ENCODE measurements around the gene CINP.
A peak's percentile ranks its signal among the peaks of the same experiment; 100 is the strongest.

CINP gene

GRCh38 chr14:102320033-102320660 lies 42.5 kb downstream of the CINP start:
- DNase-seq (ENCODE audit: low spot score): no peak

- peak; percentile 95 for DNase-seq (ENCODE audit: low spot score)
Observed at GRCh38 chr14:102319351-102320032, 43.2 kb downstream of the CINP start, which contains the start of gene ZNF839. Gene ZNF839 (plus strand): TSS chr14:102319746. CDS start chr14:102319766, 20 bp downstream.

GRCh38 chr14:102318781-102319276 lies 43.9 kb downstream of the CINP start:
- DNase-seq (ENCODE audit: low spot score): no peak

- no peak for DNase-seq (ENCODE audit: low spot score)
Observed at GRCh38 chr14:102317564-102318248, 45.0 kb downstream of the CINP start.

GRCh38 chr14:102316743-102317563 lies 45.7 kb downstream of the CINP start:
- DNase-seq (ENCODE audit: low spot score): peak; percentile 100

- peak; percentile 84 for DNase-seq (ENCODE audit: low spot score)
Observed at GRCh38 chr14:102316338-102316742, 46.4 kb downstream of the CINP start.

- no peak for DNase-seq (ENCODE audit: low spot score)
Observed at GRCh38 chr14:102315121-102315520, 47.6 kb downstream of the CINP start.

- peak; percentile 92 for DNase-seq (ENCODE audit: low spot score)
Observed at GRCh38 chr14:102314242-102315011, 48.3 kb downstream of the CINP start.

- DNase-seq (ENCODE audit: low spot score): peak; percentile 99
Observed at GRCh38 chr14:102304611-102305506, 57.8 kb downstream of the CINP start, which contains the start of gene MOK. Gene MOK (minus strand): TSS chr14:102305164. CDS start chr14:102304968, 196 bp downstream.

- DNase-seq (ENCODE audit: low spot score): no peak
Observed at GRCh38 chr14:102303664-102304063, 59.0 kb downstream of the CINP start.

GRCh38 chr14:102298303-102299070 lies 64.2 kb downstream of the CINP start:
- DNase-seq (ENCODE audit: low spot score): peak; percentile 15
